Prostate gland (tissue), 2 donors: ENCODE measurements around the gene FGGY.

Experiments
- CTCF ChIP-seq, 4 experiments: fragments of 200-600 bp in 2 of 4; fragments of 450-650 bp in 2 of 4; sonication (generic) in 2 of 4; IDR thresholded peaks; 1 replicate in 3 of 4; 2 replicates in 1 of 4; pipeline ENCODE4 v1.5.1; 2016 to 2019; ENCODE audit warnings: antibody characterized with exemption in 4 of 4, mild to moderate bottlenecking in 2 of 4, moderate library complexity in 2 of 4
- POLR2AphosphoS5 ChIP-seq: sonication (generic); formaldehyde crosslinking; IDR thresholded peaks from one replicate; pipeline ENCODE4 v1.6.1; 2017; ENCODE audit warnings: antibody characterized with exemption

- TF ChIP-seq POLR2AphosphoS5 (no peak), CTCF (IDR thresholded peaks at IDR 0.05) (no peak)
These were observed 434.7 kb downstream of the FGGY start for GRCh38 chr1:59731591-59731990.
